HEK293 (cell line): ENCODE data around the gene LMAN2L.

Experiments
- CTCF ChIP-seq: fragments of 450-650 bp; formaldehyde crosslinking; IDR thresholded peaks from 2 replicates; pipeline ENCODE4 v1.5.1; 2016; ENCODE audit warnings: missing biosample characterization, missing genetic modification characterization
- YY1 ChIP-seq: fragments of 450-650 bp; formaldehyde crosslinking; IDR thresholded peaks from 2 replicates; pipeline ENCODE4 v1.5.1; 2018; ENCODE audit warnings: missing biosample characterization, missing genetic modification characterization
- ZBTB26 ChIP-seq: fragments of 450-650 bp; formaldehyde crosslinking; optimal IDR thresholded peaks from 2 replicates; pipeline ENCODE3; 2016; ENCODE audit warnings: missing biosample characterization, mild to moderate bottlenecking, missing genetic modification characterization
- ZNF677 ChIP-seq: fragments of 450-650 bp; IDR thresholded peaks from 2 replicates; pipeline ENCODE4 v1.5.0; 2018; ENCODE audit warnings: missing biosample characterization, mild to moderate bottlenecking, missing genetic modification characterization, moderate library complexity
- ZNF768 ChIP-seq: fragments of 450-650 bp; formaldehyde crosslinking; IDR thresholded peaks from 2 replicates; pipeline ENCODE4 v1.5.1; 2018; ENCODE audit warnings: missing biosample characterization, mild to moderate bottlenecking, missing genetic modification characterization

- no peak for TF ChIP-seq CTCF
- no peak for TF ChIP-seq ZNF768 (tag by site-specific recombination)
- no peak for TF ChIP-seq ZNF677 (tag by site-specific recombination)
- TF ChIP-seq ZBTB26 = no peak
- no peak for TF ChIP-seq YY1 (tag by site-specific recombination)
These were observed 44.9 kb downstream of the LMAN2L start for GRCh38 chr2:96694816-96695455.
